Midbrain (tissue), 1 donor: Measurements from ENCODE around the gene DHDDS.
"Not testable (repeated sequence)": the region's sequence is repeated elsewhere in the genome, so short reads cannot be mapped to it uniquely, and the experiment has no call there.

Source experiments
- DNase-seq: peaks from one replicate; lab custom pipeline; 2025; lab: John Stamatoyannopoulos, UW

Gene DHDDS

DNA sequence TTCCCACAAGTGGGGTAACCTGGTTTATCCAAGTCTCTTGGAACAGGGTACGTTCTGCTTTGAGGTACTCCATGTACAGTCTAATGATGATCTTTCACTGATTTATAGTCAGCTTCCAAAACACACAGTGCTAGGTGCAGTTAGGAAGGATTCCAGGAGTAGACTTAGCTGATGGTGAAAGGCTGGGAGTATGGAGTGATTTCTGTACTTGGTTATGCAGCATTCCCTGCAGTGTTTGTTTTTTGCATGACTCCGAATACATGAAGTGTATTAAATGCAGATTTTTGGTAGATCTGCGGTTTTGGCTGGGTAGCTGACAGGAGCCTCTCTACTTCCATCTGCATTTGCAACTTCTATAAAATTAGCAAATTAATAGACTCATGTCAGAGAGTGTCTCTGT is 43.9 kb downstream of the DHDDS start:
- no peak for DNase-seq

- DNase-seq = no peak
Observed at GRCh38 chr1:26476958-26477357, 44.8 kb downstream of the DHDDS start.

DNA sequence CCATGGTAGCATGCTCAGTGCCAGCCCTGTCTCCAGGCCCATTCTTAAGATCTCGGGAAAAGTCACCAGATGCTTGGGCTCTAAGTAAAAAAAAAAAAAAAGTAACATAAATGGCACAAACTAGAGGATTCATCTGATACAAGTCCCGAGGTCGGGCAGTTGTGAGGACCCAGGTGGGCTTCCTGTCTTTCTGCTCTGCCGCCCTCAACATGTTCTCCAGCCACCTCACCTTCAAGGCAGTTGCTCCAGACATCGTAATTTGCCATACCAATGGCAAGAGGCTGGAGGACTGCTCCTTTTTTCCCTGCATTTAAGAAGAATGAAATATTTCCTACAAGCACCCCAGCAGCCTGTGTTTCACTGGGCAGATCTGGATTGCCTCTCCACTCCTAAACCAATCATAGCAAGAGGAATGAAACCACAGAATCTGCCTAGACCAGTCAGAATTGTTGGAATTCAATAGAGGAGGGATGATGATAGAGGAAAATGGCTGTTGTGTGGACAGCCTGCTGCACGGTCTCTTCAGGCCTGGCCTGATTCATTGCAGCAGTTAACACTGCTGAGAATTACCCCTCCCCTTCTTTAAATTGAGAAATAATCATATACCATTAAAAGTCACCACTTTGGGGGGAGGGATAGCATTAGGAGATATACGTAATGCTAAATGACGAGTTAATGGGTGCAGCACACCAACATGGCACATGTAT is 45.5 kb downstream of the DHDDS start:
- no peak for DNase-seq

DNA sequence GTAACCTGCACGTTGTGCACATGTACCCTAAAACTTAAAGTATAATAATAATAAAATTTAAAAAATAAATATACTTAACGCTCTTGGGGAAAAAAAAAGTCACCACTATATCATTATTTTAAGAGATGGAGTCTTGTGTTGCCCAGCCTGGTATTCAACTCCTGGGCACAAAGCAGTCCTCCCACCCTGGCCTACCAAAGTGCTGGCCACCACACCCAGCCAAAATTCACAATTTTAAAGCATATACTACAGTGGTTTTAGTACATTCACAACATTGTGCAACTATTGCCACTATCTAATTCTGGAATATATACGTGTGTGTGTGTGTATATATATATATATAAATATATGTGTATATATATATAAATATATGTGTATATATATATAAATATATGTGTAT is 46.0 kb downstream of the DHDDS start:
- DNase-seq = no peak

DNA sequence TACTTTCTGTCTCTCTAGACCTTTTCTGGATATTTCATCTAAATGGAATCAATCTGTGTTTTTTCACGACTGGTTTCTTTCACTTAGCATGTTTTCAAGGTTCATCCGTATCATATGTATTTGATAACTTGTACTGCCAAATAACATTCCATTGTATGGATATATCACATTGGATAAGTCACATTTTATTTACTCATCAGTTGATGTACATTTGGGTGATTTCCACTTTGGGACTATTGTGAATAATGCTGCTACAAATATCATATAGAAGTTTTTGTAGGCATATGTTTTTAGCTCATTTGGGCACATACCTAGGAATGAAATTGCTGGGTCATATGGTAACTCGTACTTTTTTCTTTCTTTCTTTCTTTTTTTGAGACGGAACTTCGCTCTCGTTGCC is 46.9 kb downstream of the DHDDS start:
- no peak for DNase-seq

- DNase-seq = no peak
Observed at GRCh38 chr1:26482921-26483320, 50.8 kb downstream of the DHDDS start.

DNA sequence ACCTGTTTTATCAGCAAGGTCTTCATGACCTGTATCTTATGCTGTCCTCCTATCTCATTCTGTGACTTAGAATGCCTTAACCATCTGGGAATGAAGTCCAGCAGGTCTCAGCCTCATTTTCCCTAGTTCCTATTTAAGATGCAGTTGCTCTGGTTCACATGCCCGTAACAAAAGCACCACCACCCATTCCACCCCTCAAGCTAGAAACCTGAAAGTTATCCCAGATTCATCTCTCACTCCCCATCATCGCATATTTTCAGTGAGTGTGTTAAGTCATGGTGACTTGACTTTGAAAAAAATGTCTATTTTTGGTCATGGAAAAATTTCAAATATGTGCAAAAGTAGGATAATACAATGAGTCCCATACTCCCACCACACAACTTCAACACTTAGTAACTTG is 51.9 kb downstream of the DHDDS start:
- no peak for DNase-seq

DNA sequence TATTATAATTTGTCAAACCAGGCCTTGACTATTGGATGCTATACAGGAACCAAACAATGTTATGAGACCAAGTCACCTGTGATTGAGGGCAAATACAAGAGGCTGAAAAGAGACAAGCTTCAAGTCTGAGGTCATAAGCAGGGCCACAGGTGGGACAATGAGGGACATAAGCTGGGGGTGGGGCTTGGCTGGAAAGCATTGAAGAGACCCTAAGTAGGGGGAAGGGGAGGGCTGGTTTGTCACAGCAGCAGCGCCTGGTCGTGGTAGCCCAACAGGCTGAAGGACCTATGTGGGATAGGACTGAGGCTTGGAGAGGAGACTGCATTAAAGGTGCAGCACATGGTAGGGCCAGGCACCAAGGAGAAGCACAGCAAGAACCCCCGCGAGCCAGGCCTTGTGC is 58.0 kb downstream of the DHDDS start:
- no peak for DNase-seq

- DNase-seq = no peak
Observed at GRCh38 chr1:26493267-26493666, 61.1 kb downstream of the DHDDS start.

GRCh38 chr1:26493938-26494337 is 61.8 kb downstream of the DHDDS start:
- no peak for DNase-seq

GRCh38 chr1:26496861-26497260 is 64.7 kb downstream of the DHDDS start:
- DNase-seq = no peak

DNA sequence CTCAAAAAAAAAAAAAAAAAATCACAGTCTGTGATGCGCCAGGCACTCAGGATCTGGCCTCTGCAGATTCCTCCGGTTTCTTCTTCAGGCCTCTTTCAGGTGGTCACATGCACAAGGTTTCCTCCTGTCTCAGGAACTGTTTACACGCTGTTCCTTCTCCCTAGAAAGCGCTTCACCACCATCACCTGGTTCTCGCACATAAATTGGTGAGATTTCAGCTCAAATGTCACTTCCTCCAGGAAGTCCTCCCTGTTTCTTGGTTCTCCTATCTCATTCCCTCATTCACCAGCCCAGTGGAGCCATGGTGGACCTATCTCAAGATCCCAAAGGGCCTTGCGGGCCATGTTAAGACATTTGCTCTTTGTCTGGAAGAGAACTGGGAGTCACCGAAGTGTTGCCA is 66.8 kb downstream of the DHDDS start:
- DNase-seq = no peak

DNA sequence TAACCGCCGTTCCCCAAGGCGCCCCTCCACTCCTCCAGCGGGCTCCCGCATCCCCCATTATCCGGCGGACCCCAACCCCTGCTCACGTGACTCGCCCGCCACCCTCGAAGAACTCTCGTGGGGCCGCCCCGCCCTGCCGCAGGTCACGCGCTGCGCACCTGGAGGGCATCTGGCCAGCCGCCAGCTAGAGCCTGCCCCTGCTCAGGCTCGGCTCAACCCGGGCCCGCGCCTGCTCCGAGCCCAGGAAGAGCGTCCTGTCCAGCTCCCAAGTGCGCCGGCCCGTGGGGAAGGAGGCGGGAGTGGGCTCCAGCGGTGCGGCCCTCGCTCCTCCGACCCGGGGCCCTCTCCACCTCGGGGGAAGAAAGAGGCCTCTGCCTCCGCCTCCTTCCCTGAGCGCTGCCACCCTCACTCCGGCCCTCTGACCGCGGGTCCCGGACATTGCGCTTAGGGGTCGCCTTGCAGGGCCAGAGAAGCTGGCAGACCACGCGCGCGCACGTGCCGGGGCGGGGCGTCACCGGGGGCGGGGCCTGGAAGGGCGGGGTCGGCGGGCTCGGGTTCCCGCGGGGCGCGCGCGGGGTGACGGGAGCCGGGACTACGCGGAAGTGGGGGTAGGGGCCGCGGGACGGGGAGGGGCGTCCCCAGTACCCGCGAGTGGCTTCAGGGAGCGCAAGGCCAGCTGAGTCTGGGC is 68.5 kb downstream of the DHDDS start:
- peak; percentile 81 for DNase-seq

DNA sequence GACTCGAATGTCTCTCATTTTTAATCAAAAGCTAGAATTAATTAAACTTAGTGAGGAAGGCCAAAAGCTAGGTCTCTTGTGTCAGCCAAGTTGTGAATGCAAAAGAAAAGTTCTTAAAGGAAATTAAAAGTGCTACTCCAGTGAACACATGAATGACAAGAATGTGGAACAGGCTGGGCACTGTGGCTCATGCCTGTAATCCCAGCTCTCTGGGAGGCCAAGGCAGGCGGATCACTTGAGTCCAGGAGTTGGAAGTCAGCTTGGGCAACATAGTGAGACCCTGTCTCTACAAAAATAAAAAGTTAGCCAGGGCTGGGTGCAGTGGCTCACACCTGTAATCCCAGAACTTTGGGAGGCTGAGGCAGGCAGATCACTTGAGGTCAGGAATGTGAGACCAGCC is 78.6 kb downstream of the DHDDS start:
- DNase-seq = not testable (repeated sequence)

DNA sequence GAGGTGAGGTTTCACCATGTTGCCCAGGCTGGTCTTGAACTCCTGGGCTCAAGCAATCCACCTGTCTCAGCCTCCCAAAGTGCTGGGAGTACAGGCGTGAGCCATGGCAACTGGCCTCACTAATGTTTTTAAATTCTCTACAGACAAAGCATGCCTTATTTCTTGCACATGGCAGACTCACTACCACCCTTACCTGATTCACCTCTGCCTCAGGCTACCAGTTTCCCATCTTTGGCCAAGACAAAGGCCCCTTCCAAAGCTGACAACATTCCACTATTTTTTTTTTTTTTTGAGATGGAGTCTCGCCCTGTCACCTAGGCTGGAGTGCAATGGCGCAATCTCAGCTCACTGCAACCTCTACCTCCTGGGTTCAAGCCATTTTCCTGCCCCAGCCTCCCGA is 83.7 kb downstream of the DHDDS start:
- not testable (repeated sequence) for DNase-seq

DNA sequence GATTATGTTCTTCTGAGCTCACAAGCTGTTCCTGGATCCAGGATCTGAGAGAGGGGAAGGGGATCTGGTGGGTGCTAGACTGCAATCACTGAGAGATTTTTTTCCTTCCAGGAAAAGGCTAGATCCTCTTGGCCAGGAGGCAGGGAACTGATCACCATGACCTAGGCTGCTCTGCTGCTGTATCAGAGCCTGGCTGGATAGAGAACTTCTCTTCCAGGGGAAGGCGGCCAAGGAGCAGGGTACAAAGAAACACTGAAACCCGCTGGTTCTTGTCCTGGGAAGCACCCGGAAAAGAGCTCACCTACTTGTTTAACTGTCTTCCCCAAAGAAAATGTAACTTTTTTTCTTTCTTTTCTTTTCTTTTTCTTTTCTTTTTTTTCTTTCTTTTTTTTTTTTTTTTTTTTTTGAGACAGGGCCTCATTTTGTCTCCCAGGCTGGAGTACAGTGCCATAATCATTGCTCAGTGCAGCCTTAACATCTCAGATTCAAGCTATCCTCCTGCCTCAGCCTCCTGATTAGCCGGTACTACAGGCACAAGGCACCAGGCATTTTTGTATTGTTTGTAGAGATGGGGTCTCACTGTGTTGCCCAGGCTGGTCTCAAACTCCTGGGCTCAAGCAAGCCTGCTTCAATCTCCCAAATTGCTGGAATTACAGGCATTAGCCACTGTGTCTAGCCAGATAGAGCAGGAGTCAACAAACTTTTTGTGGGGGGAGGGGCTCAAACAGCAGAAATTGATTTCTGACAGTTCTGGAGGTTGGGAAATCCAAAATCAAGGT is 85.1 kb downstream of the DHDDS start:
- DNase-seq = no peak

GRCh38 chr1:26517766-26518049 is 85.6 kb downstream of the DHDDS start:
- no peak for DNase-seq

DNA sequence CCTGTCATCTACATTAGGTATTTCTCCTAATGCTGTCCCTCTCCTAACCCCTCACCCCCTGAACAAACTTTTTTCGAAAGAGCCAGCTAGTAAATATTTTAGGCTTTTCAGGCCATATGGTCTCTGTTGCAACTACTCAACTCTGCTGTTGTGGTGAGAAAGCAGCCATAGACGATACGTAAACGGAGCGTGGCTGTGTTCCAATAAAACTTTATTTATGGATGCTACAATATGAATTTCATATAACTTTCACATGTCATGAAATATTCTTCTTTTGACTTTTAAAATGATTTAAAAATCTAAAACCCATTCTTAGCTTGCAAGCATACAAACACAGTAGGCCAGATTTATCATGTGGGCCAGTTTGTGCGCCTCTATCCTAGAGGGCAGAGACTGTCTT is 86.2 kb downstream of the DHDDS start:
- DNase-seq = no peak

- no peak for DNase-seq
Observed at GRCh38 chr1:26520339-26520738, 88.2 kb downstream of the DHDDS start.
